GM12801 (cell line): ENCODE measurements around the gene ADAMTS5.

ENCODE experiments used
- TF ChIP-seq, protein P1 (sequence below): IDR thresholded peaks from one replicate; pipeline ENCODE4 v1.5.1; 2011; ENCODE audit warnings: control low read depth; ENCODE audit not compliant: insufficient read length; ENCODE audit errors: extremely low read depth

The ADAMTS5 gene

DNA sequence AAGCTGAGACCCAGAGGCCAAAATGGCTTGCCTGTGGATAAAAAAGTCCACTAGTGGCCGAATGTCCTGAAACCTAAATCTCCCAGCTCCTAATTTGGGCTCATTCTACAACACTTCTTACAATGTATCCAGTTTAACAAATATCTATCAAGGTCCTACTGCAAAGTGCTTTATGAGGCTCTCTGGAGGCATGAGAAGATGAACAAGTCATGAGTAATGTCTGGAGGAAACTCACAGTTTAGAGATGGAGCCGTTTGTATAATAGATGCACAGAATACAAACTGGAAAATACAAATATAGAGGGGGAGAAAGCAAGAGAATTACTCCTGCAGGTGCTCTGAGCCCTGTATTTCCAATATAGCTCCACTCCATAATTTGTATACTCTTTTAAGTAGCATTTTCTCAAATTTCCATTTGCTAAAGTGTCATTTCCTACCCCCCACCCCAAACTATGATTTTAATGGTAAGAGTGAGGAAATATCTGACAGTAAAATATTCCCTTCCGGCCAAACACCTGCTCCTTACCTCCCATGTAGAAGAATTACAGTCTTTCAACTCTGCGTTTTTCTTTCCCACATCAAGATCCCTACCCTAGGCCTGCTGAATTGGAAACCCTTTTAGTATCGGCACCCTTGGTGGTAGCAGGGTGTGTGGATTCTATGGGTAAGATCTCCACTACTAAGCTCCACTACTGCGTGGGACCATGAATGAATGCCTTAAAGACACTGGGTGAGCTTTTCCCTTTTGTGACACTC lies 3.3 kb upstream of the ADAMTS5 start:
- TF ChIP-seq, protein P1, sequence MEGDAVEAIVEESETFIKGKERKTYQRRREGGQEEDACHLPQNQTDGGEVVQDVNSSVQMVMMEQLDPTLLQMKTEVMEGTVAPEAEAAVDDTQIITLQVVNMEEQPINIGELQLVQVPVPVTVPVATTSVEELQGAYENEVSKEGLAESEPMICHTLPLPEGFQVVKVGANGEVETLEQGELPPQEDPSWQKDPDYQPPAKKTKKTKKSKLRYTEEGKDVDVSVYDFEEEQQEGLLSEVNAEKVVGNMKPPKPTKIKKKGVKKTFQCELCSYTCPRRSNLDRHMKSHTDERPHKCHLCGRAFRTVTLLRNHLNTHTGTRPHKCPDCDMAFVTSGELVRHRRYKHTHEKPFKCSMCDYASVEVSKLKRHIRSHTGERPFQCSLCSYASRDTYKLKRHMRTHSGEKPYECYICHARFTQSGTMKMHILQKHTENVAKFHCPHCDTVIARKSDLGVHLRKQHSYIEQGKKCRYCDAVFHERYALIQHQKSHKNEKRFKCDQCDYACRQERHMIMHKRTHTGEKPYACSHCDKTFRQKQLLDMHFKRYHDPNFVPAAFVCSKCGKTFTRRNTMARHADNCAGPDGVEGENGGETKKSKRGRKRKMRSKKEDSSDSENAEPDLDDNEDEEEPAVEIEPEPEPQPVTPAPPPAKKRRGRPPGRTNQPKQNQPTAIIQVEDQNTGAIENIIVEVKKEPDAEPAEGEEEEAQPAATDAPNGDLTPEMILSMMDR, result no peak

DNA sequence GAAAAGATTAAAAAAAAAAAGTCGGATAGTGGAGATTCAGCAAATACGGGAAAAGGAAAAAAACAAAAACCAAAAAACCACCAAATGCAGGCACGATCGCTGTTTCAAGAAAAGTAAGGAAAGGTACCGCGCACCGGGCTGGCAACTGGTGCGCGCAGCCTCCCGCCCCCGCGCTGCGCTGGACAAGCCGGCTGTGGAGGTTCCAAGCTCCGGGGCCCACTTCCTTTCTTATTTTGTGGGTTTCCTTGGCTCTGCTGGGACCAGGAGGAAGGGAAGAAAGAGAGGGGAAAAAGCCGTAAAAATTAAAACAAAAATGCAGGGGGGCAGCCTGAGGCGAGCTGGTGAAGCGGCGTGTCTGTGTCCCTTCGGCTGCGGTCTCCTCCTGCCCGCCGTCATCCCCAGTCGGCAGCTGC lies 233 bp downstream of the ADAMTS5 start:
- TF ChIP-seq, protein P1, result no peak

DNA sequence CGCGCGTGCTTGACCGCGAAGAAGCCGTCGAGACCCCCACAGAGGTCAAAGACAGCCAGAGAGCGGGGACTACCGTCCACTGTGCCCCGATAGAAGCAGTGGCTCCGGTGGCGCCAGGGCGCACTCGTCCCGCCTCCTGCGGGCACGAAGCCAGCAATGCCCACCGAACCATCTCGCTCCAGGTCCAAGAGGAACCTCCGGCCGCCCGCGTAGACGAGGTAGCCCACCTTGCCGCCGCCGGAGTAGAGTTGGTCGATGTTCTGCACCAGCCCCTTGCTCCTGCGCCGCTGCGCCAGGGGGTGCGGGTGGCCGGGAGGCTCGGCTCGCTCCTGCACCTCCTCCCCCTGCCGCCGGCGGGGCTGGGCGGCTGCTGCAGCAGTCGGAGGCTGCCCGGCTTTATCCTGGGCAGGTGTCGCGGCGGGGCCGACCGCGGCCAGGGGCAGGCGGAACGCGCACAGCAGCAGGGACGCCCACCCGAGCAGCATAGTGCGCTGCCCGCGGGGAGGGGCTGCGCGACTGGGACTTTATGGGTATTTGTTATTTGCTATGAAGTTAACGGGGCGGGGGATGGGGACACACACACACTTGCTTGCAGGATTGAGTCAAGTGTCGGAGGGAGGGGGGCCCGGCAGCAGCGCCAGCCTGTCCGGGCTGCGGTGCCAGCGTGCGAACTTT lies 844 bp downstream of the ADAMTS5 start:
- TF ChIP-seq, protein P1, result no peak

DNA sequence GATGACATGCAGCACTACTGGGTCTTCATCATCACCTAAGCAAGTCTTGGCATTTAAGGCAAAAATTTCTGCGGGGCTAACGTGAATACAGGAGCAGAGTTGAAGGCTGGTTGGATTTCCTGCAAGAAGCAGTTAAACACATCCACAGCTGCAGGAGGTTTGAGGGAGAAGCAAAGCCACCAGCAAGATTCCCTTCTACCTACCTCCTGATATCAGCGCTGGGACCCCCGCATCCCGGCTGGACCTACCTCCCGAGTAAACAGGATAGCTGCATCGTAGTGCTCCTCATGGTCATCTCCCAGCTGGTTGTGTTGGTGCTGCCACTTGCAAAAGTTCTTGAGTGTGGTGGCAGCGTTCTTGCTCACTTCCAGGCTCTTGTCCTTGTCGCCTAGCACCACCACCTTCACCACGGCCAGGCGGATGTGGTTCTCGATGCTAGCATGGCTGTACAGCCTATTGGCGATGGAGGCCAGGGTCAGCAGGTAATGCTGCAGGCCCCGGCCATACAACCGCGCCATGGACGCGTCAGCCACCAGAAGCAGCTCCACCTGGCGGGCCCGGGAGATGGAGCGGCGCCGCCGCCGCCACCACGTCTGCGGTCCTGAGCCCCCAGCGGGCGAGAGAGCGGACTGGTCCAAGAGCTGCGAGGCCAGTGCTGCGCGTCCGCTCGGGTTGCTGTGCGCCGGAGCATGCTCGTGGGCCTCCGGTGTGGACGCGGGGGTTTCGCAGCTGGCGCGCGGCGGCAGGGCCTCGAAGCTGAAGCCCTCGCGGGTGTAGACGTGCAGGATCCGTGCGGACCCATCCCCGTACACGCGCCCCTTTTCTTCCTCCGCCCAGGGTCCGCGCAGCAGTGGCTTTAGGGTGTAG lies 1.6 kb downstream of the ADAMTS5 start:
- TF ChIP-seq, protein P1, result no peak

DNA sequence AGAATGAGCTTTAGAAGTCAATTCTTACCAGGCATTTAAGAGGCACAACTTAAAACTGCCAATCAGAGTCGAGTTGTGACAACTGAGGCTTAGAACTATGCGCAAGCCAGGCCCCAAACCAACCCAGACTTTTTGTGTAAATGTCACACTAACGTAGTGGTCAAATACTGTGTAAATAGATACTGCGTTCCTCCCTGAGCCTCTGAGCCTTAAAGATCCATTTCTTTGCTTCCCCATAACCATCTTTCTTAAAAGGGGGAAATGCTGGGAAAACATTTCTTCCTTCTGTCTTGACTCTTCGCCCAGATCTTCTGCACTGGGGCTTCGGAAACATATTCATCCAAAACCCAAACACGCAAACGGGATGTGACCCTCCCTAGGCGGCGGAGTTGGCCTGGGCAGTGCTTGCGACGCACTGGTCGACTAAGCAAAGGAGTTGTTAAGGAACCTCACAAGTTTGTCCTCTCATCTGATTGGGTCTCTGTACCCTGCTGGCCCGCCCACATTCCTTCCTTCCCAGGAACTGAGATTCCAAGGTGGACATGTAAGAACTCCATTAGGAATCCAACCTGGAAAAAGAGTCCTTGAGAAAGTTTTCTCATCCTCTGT lies 2.6 kb downstream of the ADAMTS5 start:
- TF ChIP-seq, protein P1, result no peak

DNA sequence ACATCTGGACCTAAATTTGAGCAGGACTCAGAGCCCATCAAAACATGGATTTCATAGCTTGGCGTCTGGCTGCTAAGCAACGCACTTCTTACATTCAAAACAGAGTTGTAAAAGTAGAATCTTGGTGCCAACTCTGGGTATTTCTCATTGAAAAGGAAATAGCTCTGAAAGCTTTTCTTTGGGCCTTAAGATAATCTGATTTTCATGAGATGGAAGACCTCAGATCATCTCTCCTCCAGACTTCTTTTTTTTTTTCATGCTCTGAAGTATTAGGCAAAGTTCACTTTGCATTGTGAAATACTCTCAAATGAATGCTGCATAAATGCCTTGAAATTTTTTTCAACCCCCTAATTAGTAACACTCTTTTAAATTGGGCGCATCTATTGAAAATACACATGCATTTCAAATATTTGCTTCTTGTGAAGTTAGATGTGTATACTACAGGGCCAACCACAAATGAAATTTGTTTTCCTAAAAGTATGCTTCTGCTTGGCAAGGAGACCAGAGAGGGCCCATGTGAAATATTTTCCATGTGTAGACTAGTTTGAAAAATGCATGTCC lies 4.2 kb downstream of the ADAMTS5 start:
- TF ChIP-seq, protein P1, result no peak
